SU-DHL-6 (cell line): ENCODE results near the gene SYNJ2.

Experiments used
- H2AFZ ChIP-seq: fragments of 200-600 bp; sonication (generic); 2 replicates; pipeline ENCODE4 v1.6.1; 2014; ENCODE audit warnings: low read depth, mild to moderate bottlenecking, moderate library complexity, mixed read lengths, antibody characterized with exemption, low read length; ENCODE audit not compliant: severe bottlenecking
- H3F3A ChIP-seq: fragments of 200-600 bp; shearing (Covaris generic); 2 replicates; pipeline ENCODE4 v1.6.0; 2016; ENCODE audit warnings: antibody characterized with exemption, mild to moderate bottlenecking; ENCODE audit not compliant: insufficient read depth
- H3K27ac ChIP-seq: fragments of 200-600 bp; sonication (generic); 2 replicates; pipeline ENCODE4 v1.5.1; 2016; ENCODE audit warnings: low read depth, mild to moderate bottlenecking, low read length, moderate library complexity, mixed read lengths
- H3K27me3 ChIP-seq: fragments of 200-600 bp; sonication (generic), shearing (Covaris generic); 2 replicates; pipeline ENCODE4 v1.6.0; 2014; ENCODE audit warnings: mild to moderate bottlenecking, low read length
- H3K36me3 ChIP-seq: fragments of 200-600 bp; sonication (generic); 2 replicates; pipeline ENCODE4 v1.6.1; 2014; ENCODE audit warnings: mild to moderate bottlenecking, low read length, mixed read lengths
- H3K4me2 ChIP-seq: fragments of 300-600, 200-600 bp; shearing (Covaris generic), sonication (generic); 2 replicates; pipeline ENCODE4 v1.6.0; 2014; ENCODE audit warnings: low read length, low read depth, mild to moderate bottlenecking; ENCODE audit not compliant: poor library complexity, severe bottlenecking
- H3K4me3 ChIP-seq: fragments of 200-600 bp; sonication (generic); 2 replicates; pipeline ENCODE4 v1.5.1; 2014; ENCODE audit warnings: antibody characterized with exemption, low read length, mild to moderate bottlenecking, mixed read lengths; ENCODE audit not compliant: insufficient read depth, poor library complexity, severe bottlenecking
- H3K79me2 ChIP-seq: fragments of 200-600 bp; sonication (generic); 2 replicates; pipeline ENCODE4 v1.6.1; 2014; ENCODE audit warnings: mild to moderate bottlenecking, low read length, moderate library complexity; ENCODE audit not compliant: insufficient read depth
- H3K9ac ChIP-seq: fragments of 200-600 bp; sonication (generic); 2 replicates; pipeline ENCODE4 v1.7.0; 2014; ENCODE audit warnings: mild to moderate bottlenecking, low read length
- H3K9me2 ChIP-seq: fragments of 200-600 bp; sonication (generic); replicated peaks from 2 replicates; pipeline ENCODE4 v1.6.1; 2014; ENCODE audit warnings: low read length; ENCODE audit not compliant: insufficient read depth
- H3K9me3 ChIP-seq: fragments of 200-600 bp; sonication (generic); 2 replicates; pipeline ENCODE4 v1.6.1; 2014; ENCODE audit warnings: low read length, mixed read lengths; ENCODE audit not compliant: insufficient read depth
- H4K20me1 ChIP-seq: fragments of 200-600 bp; sonication (generic); 2 replicates; pipeline ENCODE4 v1.6.1; 2014; ENCODE audit warnings: low read depth, mild to moderate bottlenecking, antibody characterized with exemption, low read length, moderate library complexity, mixed read lengths
- CTCF ChIP-seq: fragments of 200-600 bp; sonication (generic); IDR thresholded peaks from one replicate; pipeline ENCODE4 v1.5.1; 2017; ENCODE audit warnings: antibody characterized with exemption, mild to moderate bottlenecking, low read length, moderate library complexity; ENCODE audit not compliant: insufficient read depth, poor library complexity, severe bottlenecking
- EZH2phosphoT487 ChIP-seq: fragments of 200-600 bp; sonication (generic), shearing (Covaris generic); conservative IDR thresholded peaks from 2 replicates; pipeline ENCODE4 v1.6.1; 2018; ENCODE audit warnings: mild to moderate bottlenecking, antibody characterized with exemption, low read length, moderate library complexity, mixed read lengths

Gene SYNJ2

GRCh38 chr6:158039571-158040050 is 57.9 kb downstream of the SYNJ2 start:
- Histone ChIP-seq H3F3A (no peaks in the 10 kb centered on the region), H3K4me2 (no peak overlapping the region), H2AFZ (no peak overlapping the region), H3K27me3 (no peaks in the 10 kb centered on the region), H3K36me3 (no peaks in the 10 kb centered on the region), H4K20me1 (no peaks in the 10 kb centered on the region), H3K4me3 (no peak overlapping the region), H3K9me3 (no peaks in the 10 kb centered on the region), H3K27ac (no peak overlapping the region), H3K9ac (no peak overlapping the region), H3K79me2 (no peaks in the 10 kb centered on the region), H3K9me2 (no peaks in the 10 kb centered on the region)
- TF ChIP-seq CTCF = no peak
- TF ChIP-seq EZH2phosphoT487 = no peak

- no peaks in the 10 kb centered on the region for H3K9me2 ChIP-seq
- H3K27me3 ChIP-seq = no peaks in the 10 kb centered on the region
- no peak overlapping the region for H3K4me2 ChIP-seq
- H4K20me1 ChIP-seq = no peaks in the 10 kb centered on the region
- H3K36me3 ChIP-seq = no peaks in the 10 kb centered on the region
- no peaks in the 10 kb centered on the region for H3F3A ChIP-seq
- no peak overlapping the region for H3K9ac ChIP-seq
- no peak overlapping the region for H3K27ac ChIP-seq
- no peak overlapping the region for H2AFZ ChIP-seq
- H3K79me2 ChIP-seq = no peaks in the 10 kb centered on the region
- TF ChIP-seq CTCF (no peak), EZH2phosphoT487 (no peak)
- H3K9me3 ChIP-seq = no peaks in the 10 kb centered on the region
- no peak overlapping the region for H3K4me3 ChIP-seq
These were observed 58.6 kb downstream of the SYNJ2 start for GRCh38 chr6:158040051-158040803.

DNA sequence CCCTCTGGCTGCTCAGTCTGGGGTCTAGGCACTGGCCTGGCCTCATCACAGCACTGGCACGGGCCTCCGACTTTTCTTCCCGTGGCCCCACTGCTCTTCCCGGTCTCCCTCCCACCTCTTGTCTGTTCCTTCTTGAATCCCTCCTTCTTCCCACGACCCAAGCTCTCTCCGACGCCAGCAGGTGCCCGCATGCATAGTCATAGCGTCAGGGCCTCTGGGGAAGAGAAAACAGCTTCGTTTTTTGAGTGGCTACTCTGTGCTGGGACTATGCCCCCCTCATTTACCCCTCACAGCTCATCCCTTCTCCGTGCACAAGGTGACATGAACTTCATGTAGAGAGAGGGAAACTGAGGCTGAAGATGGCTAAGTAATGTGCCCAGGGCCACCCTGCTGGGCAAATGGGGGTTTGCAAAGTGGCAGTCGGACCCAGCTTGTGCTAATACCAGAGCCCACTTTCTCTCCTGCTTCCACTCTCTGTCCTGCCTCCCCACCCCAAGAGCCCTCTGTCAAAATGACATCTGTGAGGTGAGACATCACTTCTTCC is 59.2 kb downstream of the SYNJ2 start:
- no peak for TF ChIP-seq CTCF
- no peak for TF ChIP-seq EZH2phosphoT487
- no peak overlapping the region for H3K4me2 ChIP-seq
- H3K27ac ChIP-seq = no peak overlapping the region

More for the DNA sequence above, 59.2 kb downstream of the SYNJ2 start:
- no peaks in the 10 kb centered on the region for H3K9me2 ChIP-seq
- H3K27me3 ChIP-seq = no peaks in the 10 kb centered on the region
- H3K79me2 ChIP-seq = no peaks in the 10 kb centered on the region
- no peak overlapping the region for H2AFZ ChIP-seq
- no peak overlapping the region for H3K4me3 ChIP-seq
- no peaks in the 10 kb centered on the region for H3K9me3 ChIP-seq
- no peaks in the 10 kb centered on the region for H3K36me3 ChIP-seq
- H3F3A ChIP-seq = no peaks in the 10 kb centered on the region
- H4K20me1 ChIP-seq = no peaks in the 10 kb centered on the region
- no peak overlapping the region for H3K9ac ChIP-seq
